SK-N-MC (cell line): Measurements from ENCODE around the gene C17orf107.

ENCODE experiments used
- EZH2 ChIP-seq: fragments of 200-600 bp; sonication (generic); IDR thresholded peaks from one replicate; pipeline ENCODE4 v1.6.1; 2017; ENCODE audit warnings: antibody characterized with exemption
- POLR2AphosphoS5 ChIP-seq: IDR thresholded peaks from 2 replicates; pipeline ENCODE4 v1.6.1; 2012; ENCODE audit warnings: mild to moderate bottlenecking, low read depth, low read length, borderline replicate concordance

GRCh38 chr17:4872786-4873185 is 26.6 kb upstream of the C17orf107 start:
- TF ChIP-seq EZH2: no peak
- TF ChIP-seq POLR2AphosphoS5: no peak
